MG63 (cell line): ENCODE data around the gene WDR5. TPM values are rescaled to one million over a fixed set of nuclear protein-coding genes. Genes with fewer than 3 reads are reported as not detected.
"Not testable (repeated sequence)": the region's sequence is repeated elsewhere in the genome, so short reads cannot be mapped to it uniquely, and the experiment has no call there.

Source experiments
- DNase-seq: peaks from one replicate; pipeline ENCODE4 v3.0.0-alpha.2; 2020
- H3K27me3 ChIP-seq: fragments of 250-450 bp; sonication (Bioruptor Pico); 2 replicates; pipeline ENCODE4 v1.5.1; 2020; ENCODE audit warnings: mild to moderate bottlenecking, moderate library complexity
- H3K36me3 ChIP-seq: fragments of 250-450 bp; sonication (Bioruptor Pico); 2 replicates; pipeline ENCODE4 v1.5.1; 2020; ENCODE audit warnings: mild to moderate bottlenecking, moderate library complexity
- H3K4me3 ChIP-seq: fragments of 250-450 bp; sonication (Bioruptor Pico); 2 replicates; pipeline ENCODE4 v1.5.1; 2020; ENCODE audit warnings: mild to moderate bottlenecking, moderate library complexity
- H3K9me3 ChIP-seq: fragments of 250-450 bp; sonication (Bioruptor Pico); 2 replicates; pipeline ENCODE4 v1.5.1; 2020; ENCODE audit warnings: mild to moderate bottlenecking, moderate library complexity
- total RNA-seq: library from RNA; depleted of rRNA; stranded (reverse); fragments of >200 nt; shearing (Covaris generic); gene quantifications from 2 replicates; pipeline ENCODE4 v1.2.3, GENCODE V29; 2014; ENCODE audit warnings: low replicate concordance; rRNA removed

Gene WDR5
- total RNA-seq, result 31.6 and 31.7 TPM in 2 replicates

- peaks cover 32% of the 10 kb centered on the region for H3K36me3 ChIP-seq
- no peaks in the 10 kb centered on the region for H3K9me3 ChIP-seq
- DNase-seq, result peak; percentile 89
- H3K27me3 ChIP-seq, result no peaks in the 10 kb centered on the region
- peak within 1 kb of the TSS; percentile 91 for H3K4me3 ChIP-seq
These were observed at the start of gene WDR5 for GRCh38 chr9:134135343-134136117. Gene WDR5, plus strand, starts transcription at chr9:134136082. Its CDS starts 3,796 bp downstream, at chr9:134139878.

GRCh38 chr9:134088063-134088725 lies 47.7 kb upstream of the WDR5 start:
- Histone ChIP-seq H3K9me3 (no peaks in the 10 kb centered on the region), H3K27me3 (peaks cover 6% of the 10 kb centered on the region)
- DNase-seq, result no peak

GRCh38 chr9:134089972-134090371 lies 45.9 kb upstream of the WDR5 start:
- DNase-seq, result no peak

More at GRCh38 chr9:134088063-134088725, 47.7 kb upstream of the WDR5 start:
- Histone ChIP-seq H3K36me3 (no peaks in the 10 kb centered on the region), H3K4me3 (no peak overlapping the region)

GRCh38 chr9:134099123-134099761 lies 36.6 kb upstream of the WDR5 start:
- peaks cover 11% of the 10 kb centered on the region for H3K27me3 ChIP-seq
- no peak overlapping the region for H3K4me3 ChIP-seq
- H3K9me3 ChIP-seq, result no peaks in the 10 kb centered on the region
- DNase-seq, result peak; percentile 24
- no peaks in the 10 kb centered on the region for H3K36me3 ChIP-seq

More at GRCh38 chr9:134089972-134090371, 45.9 kb upstream of the WDR5 start:
- peaks cover 10% of the 10 kb centered on the region for H3K27me3 ChIP-seq
- no peaks in the 10 kb centered on the region for H3K36me3 ChIP-seq
- no peak overlapping the region for H3K4me3 ChIP-seq
- H3K9me3 ChIP-seq, result no peaks in the 10 kb centered on the region

GRCh38 chr9:134100040-134100439 lies 35.8 kb upstream of the WDR5 start:
- Histone ChIP-seq H3K4me3 (no peak overlapping the region), H3K9me3 (no peaks in the 10 kb centered on the region), H3K27me3 (peaks cover 11% of the 10 kb centered on the region), H3K36me3 (no peaks in the 10 kb centered on the region)
- DNase-seq, result no peak

- not testable (repeated sequence) for H3K9me3 ChIP-seq, DNase-seq, H3K4me3 ChIP-seq, H3K36me3 ChIP-seq
- H3K27me3 ChIP-seq, result peaks cover 11% of the 10 kb centered on the region
These were observed 34.7 kb upstream of the WDR5 start for GRCh38 chr9:134101133-134101532.

- H3K36me3 ChIP-seq, result no peaks in the 10 kb centered on the region
- peaks cover 11% of the 10 kb centered on the region for H3K27me3 ChIP-seq
- H3K4me3 ChIP-seq, result no peak overlapping the region
- H3K9me3 ChIP-seq, result no peaks in the 10 kb centered on the region
- DNase-seq, result peak; percentile 7
These were observed 34.2 kb upstream of the WDR5 start for GRCh38 chr9:134101623-134102149.

GRCh38 chr9:134103391-134103998 lies 32.4 kb upstream of the WDR5 start:
- peaks cover 11% of the 10 kb centered on the region for H3K27me3 ChIP-seq
- no peaks in the 10 kb centered on the region for H3K36me3 ChIP-seq
- DNase-seq, result no peak
- no peaks in the 10 kb centered on the region for H3K9me3 ChIP-seq
- H3K4me3 ChIP-seq, result no peak overlapping the region

- no peak for DNase-seq
- Histone ChIP-seq H3K4me3 (no peak overlapping the region), H3K27me3 (no peaks in the 10 kb centered on the region), H3K36me3 (no peaks in the 10 kb centered on the region), H3K9me3 (no peaks in the 10 kb centered on the region)
These were observed 24.8 kb upstream of the WDR5 start for GRCh38 chr9:134111064-134111463.

- Histone ChIP-seq H3K36me3 (no peaks in the 10 kb centered on the region), H3K4me3 (no peak overlapping the region), H3K9me3 (no peaks in the 10 kb centered on the region), H3K27me3 (no peaks in the 10 kb centered on the region)
- no peak for DNase-seq
These were observed 23.3 kb upstream of the WDR5 start for GRCh38 chr9:134112561-134112960.

- not testable (repeated sequence) for H3K9me3 ChIP-seq, H3K4me3 ChIP-seq, H3K27me3 ChIP-seq, H3K36me3 ChIP-seq, DNase-seq
These were observed 16.9 kb upstream of the WDR5 start for GRCh38 chr9:134118972-134119371.

- no peak overlapping the region for H3K4me3 ChIP-seq
- H3K9me3 ChIP-seq, result no peaks in the 10 kb centered on the region
- DNase-seq, result no peak
- no peaks in the 10 kb centered on the region for H3K36me3 ChIP-seq
- no peaks in the 10 kb centered on the region for H3K27me3 ChIP-seq
These were observed 12.1 kb upstream of the WDR5 start for GRCh38 chr9:134123764-134124128.

- no peaks in the 10 kb centered on the region for H3K36me3 ChIP-seq
- no peak overlapping the region for H3K4me3 ChIP-seq
- no peak for DNase-seq
- no peaks in the 10 kb centered on the region for H3K27me3 ChIP-seq
- H3K9me3 ChIP-seq, result no peaks in the 10 kb centered on the region
These were observed 10.3 kb upstream of the WDR5 start for GRCh38 chr9:134125413-134126095.

- no peak for DNase-seq
- Histone ChIP-seq H3K9me3 (no peaks in the 10 kb centered on the region), H3K36me3 (no peaks in the 10 kb centered on the region), H3K27me3 (no peaks in the 10 kb centered on the region), H3K4me3 (no peak overlapping the region)
These were observed 9.5 kb upstream of the WDR5 start for GRCh38 chr9:134126373-134126772.

- no peak for DNase-seq
- no peak overlapping the region for H3K4me3 ChIP-seq
- H3K27me3 ChIP-seq, result no peaks in the 10 kb centered on the region
These were observed 8.8 kb upstream of the WDR5 start for GRCh38 chr9:134127065-134127580.

GRCh38 chr9:134127616-134128015 lies 8.3 kb upstream of the WDR5 start:
- Histone ChIP-seq H3K4me3 (no peak overlapping the region), H3K27me3 (no peaks in the 10 kb centered on the region), H3K36me3 (no peaks in the 10 kb centered on the region), H3K9me3 (no peaks in the 10 kb centered on the region)
- no peak for DNase-seq

More at GRCh38 chr9:134127065-134127580, 8.8 kb upstream of the WDR5 start:
- no peaks in the 10 kb centered on the region for H3K9me3 ChIP-seq
- no peaks in the 10 kb centered on the region for H3K36me3 ChIP-seq
